ENCODE results near the gene PPM1N.
A peak's percentile ranks its signal among the peaks of the same experiment; 100 is the strongest.

DNA sequence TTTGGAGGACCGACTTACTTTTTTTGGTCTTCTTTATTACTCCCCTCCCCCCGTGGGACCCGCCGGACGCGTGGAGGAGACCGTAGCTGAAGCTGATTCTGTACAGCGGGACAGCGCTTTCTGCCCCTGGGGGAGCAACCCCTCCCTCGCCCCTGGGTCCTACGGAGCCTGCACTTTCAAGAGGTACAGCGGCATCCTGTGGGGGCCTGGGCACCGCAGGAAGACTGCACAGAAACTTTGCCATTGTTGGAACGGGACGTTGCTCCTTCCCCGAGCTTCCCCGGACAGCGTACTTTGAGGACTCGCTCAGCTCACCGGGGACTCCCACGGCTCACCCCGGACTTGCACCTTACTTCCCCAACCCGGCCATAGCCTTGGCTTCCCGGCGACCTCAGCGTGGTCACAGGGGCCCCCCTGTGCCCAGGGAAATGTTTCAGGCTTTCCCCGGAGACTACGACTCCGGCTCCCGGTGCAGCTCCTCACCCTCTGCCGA is 30.0 kb upstream of the PPM1N start:
- TF ChIP-seq TAF1 (IDR thresholded peaks at IDR 0.05; ENCODE audit: low read depth, low read length) (0 out of 2 replicates have a peak, but pooled peaks have one; percentile 2), POLR2AphosphoS5 (IDR thresholded peaks at IDR 0.05; ENCODE audit: low read depth, low read length) (no peak)

Data from GM12891 (cell line).